NCI-H82 treated with DMSO at 0.1 percent for 48 hours (cell line): ENCODE results near the gene SEPHS1.
"Not testable (repeated sequence)": the region's sequence is repeated elsewhere in the genome, so short reads cannot be mapped to it uniquely, and the experiment has no call there.

Source experiments
- DNase-seq: peaks from one replicate; lab custom pipeline; 2025; ENCODE audit not compliant: unreplicated experiment; lab: John Stamatoyannopoulos, UW

The SEPHS1 gene

DNA sequence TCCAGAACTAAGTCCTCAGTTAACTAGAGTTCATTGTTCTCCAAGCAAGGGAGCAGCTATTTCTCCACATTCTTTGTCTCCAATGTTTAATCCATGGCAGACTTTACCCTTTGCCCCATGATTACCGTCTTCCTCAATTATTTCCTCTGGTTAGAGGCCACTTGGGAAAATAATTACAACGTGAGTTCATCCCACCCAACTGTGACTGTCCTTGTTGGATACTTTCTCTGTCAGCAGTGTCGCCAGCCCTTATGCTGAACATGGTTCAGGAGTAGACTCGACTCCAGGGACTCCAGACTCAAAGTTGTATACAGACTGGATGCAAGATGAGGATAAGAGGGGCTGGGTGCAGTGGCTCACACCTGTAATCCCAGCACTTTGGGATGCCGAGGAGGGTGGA lies 17.1 kb upstream of the SEPHS1 start:
- DNase-seq, result no peak

- DNase-seq, result no peak
Measured at GRCh38 chr10:13360587-13360986, 12.5 kb upstream of the SEPHS1 start.

- no peak for DNase-seq
Measured at GRCh38 chr10:13356392-13356791, 8.3 kb upstream of the SEPHS1 start.

- DNase-seq, result no peak
Measured at GRCh38 chr10:13354783-13355182, 6.7 kb upstream of the SEPHS1 start.

- no peak for DNase-seq
Measured at GRCh38 chr10:13352519-13352918, 4.4 kb upstream of the SEPHS1 start.

DNA sequence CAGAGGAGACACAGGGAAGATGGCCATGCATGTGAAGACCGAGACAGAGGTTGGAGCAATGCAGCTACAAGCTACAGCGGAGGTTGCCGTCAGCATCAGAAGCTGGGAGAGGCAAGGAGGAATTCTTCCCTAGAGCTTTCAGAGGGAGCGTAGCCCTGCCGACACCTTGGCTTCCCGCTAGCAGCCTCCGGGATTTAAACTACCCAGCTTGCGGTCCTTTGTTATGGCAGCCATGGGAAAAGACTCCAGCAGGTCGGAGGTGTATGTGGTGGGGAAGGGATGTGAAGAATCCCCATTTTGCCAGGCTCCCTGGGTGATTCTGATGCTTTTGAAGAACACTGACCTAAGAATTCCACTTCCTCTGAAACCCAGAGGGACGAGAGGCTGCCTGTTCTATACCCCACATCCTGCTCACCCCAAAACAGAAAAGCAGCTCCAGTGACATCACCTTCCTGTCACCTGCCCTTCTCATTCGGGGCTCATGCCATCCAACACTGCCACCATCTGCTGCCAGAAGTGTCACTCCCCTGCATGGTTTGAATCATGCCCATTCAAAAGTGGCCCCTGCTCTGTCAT lies 3.3 kb upstream of the SEPHS1 start:
- DNase-seq, result no peak

- no peak for DNase-seq
Measured at GRCh38 chr10:13349463-13350274, 1.6 kb upstream of the SEPHS1 start.

GRCh38 chr10:13347500-13348156 lies 465 bp downstream of the SEPHS1 start:
- DNase-seq, result peak; percentile 21

- DNase-seq, result no peak
Measured at GRCh38 chr10:13347043-13347499, 1.0 kb downstream of the SEPHS1 start.

DNA sequence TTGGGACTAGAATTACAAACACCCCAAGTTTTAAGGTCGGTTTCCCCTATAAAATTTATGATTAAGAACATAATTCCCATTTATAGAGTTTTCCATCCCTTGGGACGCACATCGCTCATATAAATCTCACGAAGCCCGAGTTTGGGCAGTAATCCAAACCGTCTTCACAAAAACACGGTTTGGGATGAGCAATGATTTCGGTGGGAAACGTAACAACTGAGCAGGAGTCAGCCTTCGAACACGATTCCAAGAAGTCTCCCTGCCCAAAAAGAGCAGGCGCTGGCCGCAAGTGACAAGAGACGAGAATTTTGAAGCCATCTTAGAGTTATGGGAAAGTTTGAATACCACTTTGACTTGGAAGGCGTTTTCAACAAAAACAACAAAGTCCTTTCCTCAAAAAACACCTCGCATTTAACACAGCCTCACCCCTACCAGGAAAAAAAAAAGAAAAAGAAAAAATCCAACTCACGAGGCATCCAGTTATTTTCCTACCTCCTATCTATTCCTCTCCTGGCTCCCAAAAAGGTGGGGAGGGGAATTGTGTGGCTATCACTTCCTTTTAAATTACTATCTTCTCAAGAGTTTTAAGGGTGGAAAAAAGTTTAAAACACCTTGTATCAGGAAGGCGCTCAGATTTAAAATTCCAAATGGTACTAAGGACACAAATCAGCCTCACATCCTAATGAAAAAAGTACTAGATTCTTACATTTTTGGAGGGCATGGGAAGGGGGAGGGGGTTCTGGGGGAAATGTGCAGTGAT lies 1.6 kb downstream of the SEPHS1 start:
- DNase-seq, result no peak

DNA sequence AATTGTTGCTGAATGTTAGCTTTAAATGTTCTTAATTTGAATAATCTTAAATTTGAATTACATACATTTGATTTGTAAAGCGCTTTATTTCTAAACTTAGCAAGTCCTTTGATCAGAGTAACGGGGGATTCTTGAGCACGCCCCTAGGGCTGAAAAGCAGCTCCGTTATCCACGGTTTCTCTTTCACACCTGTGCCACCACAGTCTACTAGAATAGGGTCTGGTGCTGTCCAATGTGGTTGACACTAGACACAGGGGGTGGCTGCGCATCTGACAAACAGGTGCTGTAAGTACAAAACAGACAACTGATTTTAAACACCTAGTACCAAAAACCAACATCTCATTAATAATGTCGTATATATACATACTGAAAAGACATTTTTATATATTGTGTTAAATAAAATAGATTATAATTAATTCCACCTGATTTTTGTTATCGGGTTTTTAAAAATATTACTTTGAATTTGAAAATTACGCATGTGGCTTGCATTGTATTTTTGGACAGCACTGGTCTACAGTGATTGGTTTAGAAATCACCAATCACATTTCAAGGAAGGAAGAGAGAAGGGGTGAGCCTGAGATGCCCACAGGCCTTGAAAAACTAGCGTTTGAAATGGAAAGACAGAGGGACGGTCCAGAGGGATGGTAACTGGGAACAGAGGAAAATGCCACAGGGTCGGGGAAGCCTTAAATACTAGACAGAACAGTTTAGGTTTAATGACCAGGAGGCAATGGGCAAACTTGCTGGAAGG lies 7.3 kb downstream of the SEPHS1 start:
- DNase-seq, result no peak

DNA sequence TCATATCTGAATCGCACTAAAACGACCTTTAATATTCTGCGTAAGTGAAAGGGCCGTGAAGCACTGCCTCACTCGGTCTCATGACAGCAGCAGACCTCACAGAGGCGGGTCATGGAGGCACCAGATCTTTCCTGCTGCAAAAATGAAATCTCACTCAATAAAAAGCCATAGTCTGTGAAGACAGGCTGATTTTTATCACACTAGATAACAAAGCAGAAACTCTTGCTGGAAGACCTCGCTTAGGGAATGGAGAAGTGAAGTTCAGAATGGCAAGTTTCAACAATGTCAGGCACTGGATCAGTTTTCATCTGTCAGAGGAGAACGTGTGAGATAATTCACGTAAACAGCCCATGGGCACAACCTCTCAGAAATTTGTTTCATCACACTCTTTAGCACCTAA lies 8.0 kb downstream of the SEPHS1 start:
- DNase-seq, result no peak

DNA sequence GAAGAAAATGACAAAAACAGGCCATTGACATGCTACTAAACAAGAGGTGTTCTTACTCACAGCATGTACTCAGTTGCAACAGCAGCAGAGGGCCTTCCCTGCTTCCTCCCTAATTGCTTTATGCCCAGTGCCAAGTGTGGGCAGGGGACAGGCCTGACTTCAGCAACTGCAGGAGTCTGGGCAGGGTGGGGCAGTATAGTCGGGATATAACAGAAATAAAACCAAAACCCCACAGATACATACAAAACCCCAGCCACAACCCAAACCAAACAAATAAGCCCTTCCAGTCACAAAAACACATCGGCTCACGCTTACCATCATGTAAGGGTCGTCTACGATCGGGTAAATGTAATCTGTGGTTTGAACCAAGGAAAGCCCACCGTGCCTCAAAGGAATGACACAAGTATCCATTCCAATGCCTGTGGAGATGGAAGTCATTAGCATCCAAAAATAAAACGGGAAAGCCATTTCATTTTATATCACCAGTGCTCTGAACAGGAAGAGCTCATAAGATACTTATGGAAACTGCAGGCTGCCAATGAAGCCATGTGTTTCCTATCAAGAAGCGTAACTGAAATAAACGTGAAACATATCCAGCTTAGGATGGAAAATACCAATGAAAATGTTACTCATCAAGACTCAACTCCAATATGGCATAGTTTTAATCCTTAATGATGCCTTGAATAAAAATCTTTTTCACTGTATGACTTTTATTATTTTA lies 9.5 kb downstream of the SEPHS1 start:
- no peak for DNase-seq

DNA sequence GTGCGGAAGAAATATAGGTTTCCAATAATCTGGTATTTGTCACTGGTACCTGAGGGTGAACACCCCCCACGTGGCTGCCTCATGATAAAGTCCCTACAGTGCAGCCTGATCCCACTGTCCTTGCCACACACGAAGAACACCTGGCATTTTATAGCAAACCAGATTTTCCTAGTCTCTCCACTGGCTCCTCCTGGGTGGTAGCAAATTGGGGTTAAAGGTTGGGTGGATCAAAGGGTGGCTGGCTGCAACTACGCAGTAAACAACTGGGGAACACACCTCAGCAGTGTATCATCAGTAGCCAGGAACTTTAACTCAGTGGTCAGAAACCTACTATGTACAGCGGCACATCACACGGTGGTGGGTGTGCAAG lies 10.3 kb downstream of the SEPHS1 start:
- no peak for DNase-seq

DNA sequence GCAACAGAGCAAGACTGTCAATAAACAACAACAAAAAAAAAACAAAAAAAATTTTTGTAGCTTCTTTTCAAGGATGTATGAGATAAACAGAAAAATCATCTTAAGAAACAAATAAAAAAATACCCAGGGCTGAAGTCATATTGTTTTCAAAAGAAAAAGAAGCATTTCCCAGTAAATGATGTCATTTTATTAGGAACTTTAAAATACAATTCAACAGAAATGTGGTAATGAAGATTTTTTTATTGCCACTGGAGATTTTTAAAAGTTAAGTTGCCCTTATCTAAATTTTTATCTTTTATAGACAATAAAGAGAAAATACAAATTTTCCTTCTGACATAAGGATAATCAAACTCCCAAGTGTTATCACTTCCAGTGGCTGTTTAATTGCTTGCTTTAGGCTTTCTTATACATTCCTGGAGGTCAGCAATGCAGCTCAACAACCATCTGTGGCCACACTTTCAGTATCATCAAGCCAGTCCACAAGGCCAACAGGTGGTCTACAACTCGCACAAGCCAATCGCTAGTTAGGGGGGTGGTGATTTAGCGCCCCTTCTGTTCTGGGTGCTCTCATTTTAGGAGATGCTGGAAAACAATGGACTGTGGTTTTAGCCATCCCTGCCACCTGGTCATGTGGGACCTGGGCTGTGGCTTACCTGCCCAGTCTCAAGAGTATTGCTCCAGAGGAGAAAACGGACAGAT lies 10.8 kb downstream of the SEPHS1 start:
- no peak for DNase-seq

DNA sequence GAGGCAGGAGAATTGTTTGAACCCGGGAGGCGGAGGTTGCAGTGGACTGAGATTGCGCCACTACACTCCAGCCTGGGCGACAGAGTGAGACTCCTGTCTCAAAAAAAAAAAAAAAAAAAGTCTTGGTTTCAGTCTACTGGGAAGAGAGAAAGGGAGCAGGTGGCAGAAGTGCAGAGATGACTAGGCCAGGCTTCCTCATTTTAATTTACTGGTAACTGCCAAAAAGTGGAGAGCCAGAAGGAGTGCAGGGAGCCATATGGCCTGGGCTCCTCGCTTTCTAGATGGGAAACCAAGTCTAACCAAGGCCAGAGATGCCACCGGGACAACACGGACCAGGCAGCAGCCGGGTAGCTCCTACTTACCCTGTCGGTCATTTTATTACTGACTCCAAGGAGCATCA lies 12.2 kb downstream of the SEPHS1 start:
- DNase-seq, result no peak

GRCh38 chr10:13334556-13334955 lies 13.5 kb downstream of the SEPHS1 start:
- DNase-seq, result no peak

GRCh38 chr10:13331646-13332045 lies 16.4 kb downstream of the SEPHS1 start:
- no peak for DNase-seq

DNA sequence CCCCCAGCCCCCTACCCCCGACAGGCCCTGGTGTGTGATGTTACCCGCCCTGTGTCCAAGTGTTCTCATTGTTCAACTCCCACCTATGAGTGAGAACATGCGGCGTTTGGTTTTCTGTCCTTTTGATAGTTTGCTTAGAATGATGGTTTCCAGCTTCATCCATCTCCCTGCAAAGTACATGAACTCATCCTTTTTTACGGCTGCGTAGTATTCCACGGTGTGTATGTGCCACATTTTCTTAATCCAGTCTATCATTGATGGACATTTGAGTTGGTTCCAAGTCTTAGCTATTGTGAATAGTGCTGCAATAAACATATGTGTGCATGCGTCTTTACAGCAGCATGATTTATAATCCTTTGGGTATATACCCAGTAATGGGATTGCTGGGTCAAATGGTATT lies 17.1 kb downstream of the SEPHS1 start:
- not testable (repeated sequence) for DNase-seq

GRCh38 chr10:13329565-13329964 lies 18.5 kb downstream of the SEPHS1 start:
- no peak for DNase-seq
